T-helper 9 cell (primary cell): ENCODE data around the gene MAT2A.
"Not testable (repeated sequence)": the region's sequence is repeated elsewhere in the genome, so short reads cannot be mapped to it uniquely, and the experiment has no call there.

Experiments used
- DNase-seq: peaks from one replicate; pipeline ENCODE4 v3.0.0-alpha.2; 2020

The MAT2A gene

GRCh38 chr2:85579266-85579935 is 40.4 kb downstream of the MAT2A start:
- no peak for DNase-seq

DNA sequence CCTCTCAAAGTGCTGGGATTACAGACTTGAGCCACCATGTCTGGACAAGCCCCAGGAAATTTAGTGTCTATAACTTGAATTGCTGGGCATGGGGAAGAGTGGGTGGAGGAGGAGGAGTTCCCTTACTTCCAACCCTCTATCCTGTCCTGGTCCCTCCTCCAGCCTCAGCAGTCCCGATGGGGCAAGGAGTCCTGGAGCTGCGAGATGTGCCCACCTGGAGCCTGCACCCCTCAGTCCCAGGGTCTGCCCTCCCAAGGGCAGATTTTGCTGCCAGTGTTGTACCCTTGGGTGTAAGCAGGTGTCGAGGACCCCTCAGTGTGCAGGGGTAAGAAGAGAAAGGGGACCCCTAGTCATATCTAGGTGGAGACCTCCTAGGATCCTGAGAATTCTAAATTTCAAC is 41.2 kb downstream of the MAT2A start:
- DNase-seq, result no peak

- no peak for DNase-seq
Measured at GRCh38 chr2:85582492-85582891, 43.5 kb downstream of the MAT2A start.

GRCh38 chr2:85583667-85584353 is 44.8 kb downstream of the MAT2A start:
- no peak for DNase-seq

- DNase-seq, result peak; percentile 35
Measured at GRCh38 chr2:85584354-85584856, 45.4 kb downstream of the MAT2A start, which contains the start of gene VAMP5. TSS of gene VAMP5 (plus strand) at chr2:85584431. CDS start at chr2:85584491, 60 bp downstream.

- DNase-seq, result no peak
Measured at GRCh38 chr2:85584857-85585780, 46.2 kb downstream of the MAT2A start.

DNA sequence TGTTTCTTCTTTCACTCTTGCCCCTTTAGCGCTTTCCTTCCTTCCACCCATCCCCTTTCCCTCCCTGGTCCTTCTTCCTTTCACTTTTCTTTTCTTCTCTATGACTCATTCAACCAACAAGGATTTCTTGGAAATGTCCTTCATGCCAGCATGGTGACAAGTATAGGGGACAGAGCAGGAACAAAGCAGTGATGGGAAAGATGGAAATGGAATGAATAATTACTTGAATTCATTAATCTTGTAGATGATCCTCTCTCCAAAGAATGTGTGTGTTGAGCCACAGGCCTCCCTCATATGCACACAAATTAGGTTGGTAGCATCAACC is 46.8 kb downstream of the MAT2A start:
- DNase-seq, result no peak

DNA sequence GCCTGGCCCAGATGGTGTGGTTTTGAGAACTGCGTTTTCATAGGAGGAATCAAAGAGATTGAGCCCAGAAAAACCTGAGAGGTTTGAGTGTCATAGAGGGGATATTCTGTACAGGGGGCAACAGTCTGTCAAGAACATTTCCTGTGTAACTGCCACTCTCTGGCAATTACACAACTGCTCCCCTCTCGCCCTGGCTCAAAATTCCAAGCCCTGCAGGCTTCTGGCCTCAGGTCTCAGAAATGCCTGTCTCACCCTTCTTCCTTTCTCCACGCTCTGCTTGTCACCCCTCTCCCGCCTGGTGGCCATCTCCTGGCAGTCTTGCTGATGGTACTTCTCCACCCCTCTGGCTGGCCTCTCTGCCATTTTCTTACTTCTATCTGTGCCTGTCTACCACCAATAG is 49.3 kb downstream of the MAT2A start:
- DNase-seq, result no peak

DNA sequence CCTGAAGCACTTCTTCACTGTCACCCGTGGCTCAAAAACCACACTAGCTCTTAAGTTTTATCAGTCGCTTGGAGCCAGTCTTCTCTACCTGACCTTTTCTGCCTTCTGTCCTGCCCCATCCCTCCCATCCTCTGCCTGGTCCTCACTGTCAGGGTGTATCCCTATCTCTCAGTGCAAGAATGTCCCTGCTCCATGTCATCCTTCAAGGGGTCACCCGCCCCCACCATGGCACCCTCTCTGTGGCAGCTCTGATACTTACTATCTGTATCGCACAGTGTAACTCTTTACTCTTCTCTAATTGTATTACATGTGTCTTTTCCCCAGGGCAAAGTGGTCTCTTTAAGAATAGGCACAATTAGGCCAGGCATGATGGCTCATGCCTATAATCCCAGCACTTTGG is 49.7 kb downstream of the MAT2A start:
- no peak for DNase-seq

- no peak for DNase-seq
Measured at GRCh38 chr2:85589181-85589580, 50.2 kb downstream of the MAT2A start.

GRCh38 chr2:85589982-85590791 is 51.2 kb downstream of the MAT2A start:
- DNase-seq, result no peak

GRCh38 chr2:85590950-85591349 is 52.0 kb downstream of the MAT2A start:
- no peak for DNase-seq

DNA sequence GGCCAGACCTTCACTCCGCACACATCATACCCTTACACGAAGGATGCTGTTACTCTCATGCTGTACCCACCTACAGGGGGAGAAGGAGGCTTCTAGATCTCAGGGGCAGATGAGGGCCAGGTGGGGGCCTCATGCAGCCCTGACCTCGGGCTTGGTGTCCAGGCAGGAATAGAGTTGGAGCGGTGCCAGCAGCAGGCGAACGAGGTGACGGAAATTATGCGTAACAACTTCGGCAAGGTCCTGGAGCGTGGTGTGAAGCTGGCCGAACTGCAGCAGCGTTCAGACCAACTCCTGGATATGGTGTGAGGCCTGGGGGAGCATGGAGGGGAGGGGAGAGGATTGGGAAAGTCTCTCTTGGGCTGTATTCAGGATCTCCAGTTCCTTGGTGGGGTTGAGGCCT is 52.6 kb downstream of the MAT2A start:
- DNase-seq, result no peak

- not testable (repeated sequence) for DNase-seq
Measured at GRCh38 chr2:85592299-85592698, 53.3 kb downstream of the MAT2A start.

DNA sequence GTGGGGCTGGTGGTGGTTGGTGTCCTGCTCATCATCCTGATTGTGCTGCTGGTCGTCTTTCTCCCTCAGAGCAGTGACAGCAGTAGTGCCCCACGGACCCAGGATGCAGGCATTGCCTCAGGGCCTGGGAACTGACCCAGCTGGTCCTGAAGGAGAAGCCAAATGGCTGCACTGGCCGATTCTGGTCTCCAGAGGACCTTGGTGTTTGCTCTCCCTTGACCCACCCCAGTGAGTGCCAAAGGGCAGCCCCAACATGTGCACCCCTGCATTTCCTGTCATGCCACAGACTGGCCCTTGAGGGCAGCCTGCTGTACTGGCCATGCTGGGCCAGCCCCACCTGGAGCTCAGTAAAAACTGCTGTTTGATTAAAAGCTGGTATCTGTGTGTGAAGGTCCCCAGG is 54.1 kb downstream of the MAT2A start:
- DNase-seq, result no peak
